Breast epithelium (tissue), 4 donors: ENCODE results near the gene ST8SIA5. TPM values are rescaled to one million over a fixed set of nuclear protein-coding genes. Genes with fewer than 3 reads are reported as not detected.

ENCODE experiments used
- DNase-seq, 2 donors: peaks; one replicate each; pipeline ENCODE4 v3.0.0-alpha.2; 2019; ENCODE audit warnings: low spot score in 2 of 2
- H3K27ac ChIP-seq, 2 donors: fragments of 200-600 bp; sonication (generic) in 1 of 2; one replicate each; pipeline ENCODE4 v1.5.1; 2016 to 2019; ENCODE audit warnings: mild to moderate bottlenecking in 1 of 2
- H3K27me3 ChIP-seq, 2 donors: fragments of 200-600 bp; sonication (generic) in 1 of 2; one replicate each; pipeline versions ENCODE4 v1.5.1 to v1.6.0; 2017 to 2019; ENCODE audit warnings: control low read depth in 1 of 2, mild to moderate bottlenecking in 1 of 2
- H3K36me3 ChIP-seq: fragments of 200-600 bp; one replicate; pipeline ENCODE4 v1.5.1; 2019
- H3K4me1 ChIP-seq, 2 donors: fragments of 200-600 bp; sonication (generic); one replicate each; pipeline ENCODE4 v1.5.1; 2016 to 2019; ENCODE audit warnings: control low read depth in 1 of 2
- H3K4me3 ChIP-seq, 3 donors: fragments of 200-600 bp; sonication (generic); 1 replicate in 2 of 3; 2 replicates in 1 of 3; pipeline ENCODE4 v1.5.1; 2016 to 2019; ENCODE audit warnings: mild to moderate bottlenecking in 3 of 3, moderate library complexity in 2 of 3
- H3K9me3 ChIP-seq, 2 donors: fragments of 200-600 bp; sonication (generic) in 1 of 2; one replicate each; pipeline ENCODE4 v1.5.1; 2016 to 2019; ENCODE audit warnings: control low read depth in 1 of 2
- POLR2A ChIP-seq: fragments of 450-650 bp; IDR thresholded peaks from one replicate; pipeline ENCODE4 v1.6.1; 2016; ENCODE audit warnings: antibody characterized with exemption, mild to moderate bottlenecking, moderate library complexity
- POLR2AphosphoS5 ChIP-seq, 3 donors: sonication (generic); formaldehyde crosslinking; IDR thresholded peaks; one replicate each; pipeline ENCODE4 v1.6.1; 2017; ENCODE audit warnings: antibody characterized with exemption in 3 of 3
- intact Hi-C: fragments of 100-400 bp; cut with DNase I; formaldehyde crosslinking; loops from one replicate; pipeline ENCODE4 v1.15.1; 2023; ENCODE audit warnings: low total_unique reads
- total RNA-seq, 3 donors: library from RNA; depleted of rRNA; stranded (reverse); fragments of >200 nt; gene quantifications; one replicate each; pipeline ENCODE4 v1.1.0, GENCODE V29; 2016
- TF ChIP-seq, protein P1 (sequence below), 3 donors: fragments of 450-650 bp; IDR thresholded peaks; one replicate each; pipeline ENCODE4 v1.5.1; 2016 to 2017; ENCODE audit warnings: antibody characterized with exemption in 3 of 3, mild to moderate bottlenecking in 3 of 3, moderate library complexity in 3 of 3

ST8SIA5 gene
- total RNA-seq, 3 donors from 2014 or later = 0.29 to 0.33 TPM; not detected in 1

DNA sequence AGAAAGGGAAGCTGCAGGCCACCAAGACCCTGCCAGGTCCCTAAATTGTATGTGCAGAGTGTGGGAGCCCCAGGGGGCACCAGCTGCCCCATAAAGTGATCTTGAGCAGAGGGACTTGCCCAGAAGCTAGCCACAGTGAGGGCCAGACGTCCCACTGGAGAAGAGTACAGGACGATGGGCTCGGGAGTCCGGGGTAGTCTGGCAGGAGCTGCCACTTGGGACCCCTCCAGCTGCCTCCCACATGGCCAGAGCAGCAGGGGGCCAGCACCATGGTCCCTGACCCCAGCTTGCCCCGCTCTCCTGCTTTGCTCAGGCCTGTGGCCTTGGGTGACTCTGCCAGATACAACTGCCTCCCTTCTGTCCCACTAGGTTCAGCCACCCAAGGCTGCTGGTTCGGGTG is 88.2 kb downstream of the ST8SIA5 start:
- DNase-seq = no peak
- Histone ChIP-seq H3K36me3 (no peaks in the 10 kb centered on the region), H3K27ac (no peak overlapping the region), H3K27me3 (no peaks in the 10 kb centered on the region), H3K4me1 (no peaks in the 10 kb centered on the region), H3K4me3 (no peak overlapping the region), H3K9me3 (no peaks in the 10 kb centered on the region)
- intact Hi-C loops = loop anchor here (10.0 kb wide), 1 partner anchor 514 kb away; no protein-coding TSS in a partner anchor
- TF ChIP-seq POLR2AphosphoS5 (IDR thresholded peaks at IDR 0.05) = no peak
- TF ChIP-seq, protein P1, sequence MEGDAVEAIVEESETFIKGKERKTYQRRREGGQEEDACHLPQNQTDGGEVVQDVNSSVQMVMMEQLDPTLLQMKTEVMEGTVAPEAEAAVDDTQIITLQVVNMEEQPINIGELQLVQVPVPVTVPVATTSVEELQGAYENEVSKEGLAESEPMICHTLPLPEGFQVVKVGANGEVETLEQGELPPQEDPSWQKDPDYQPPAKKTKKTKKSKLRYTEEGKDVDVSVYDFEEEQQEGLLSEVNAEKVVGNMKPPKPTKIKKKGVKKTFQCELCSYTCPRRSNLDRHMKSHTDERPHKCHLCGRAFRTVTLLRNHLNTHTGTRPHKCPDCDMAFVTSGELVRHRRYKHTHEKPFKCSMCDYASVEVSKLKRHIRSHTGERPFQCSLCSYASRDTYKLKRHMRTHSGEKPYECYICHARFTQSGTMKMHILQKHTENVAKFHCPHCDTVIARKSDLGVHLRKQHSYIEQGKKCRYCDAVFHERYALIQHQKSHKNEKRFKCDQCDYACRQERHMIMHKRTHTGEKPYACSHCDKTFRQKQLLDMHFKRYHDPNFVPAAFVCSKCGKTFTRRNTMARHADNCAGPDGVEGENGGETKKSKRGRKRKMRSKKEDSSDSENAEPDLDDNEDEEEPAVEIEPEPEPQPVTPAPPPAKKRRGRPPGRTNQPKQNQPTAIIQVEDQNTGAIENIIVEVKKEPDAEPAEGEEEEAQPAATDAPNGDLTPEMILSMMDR (IDR thresholded peaks at IDR 0.05) = no peak
- no peak for TF ChIP-seq POLR2A

DNA sequence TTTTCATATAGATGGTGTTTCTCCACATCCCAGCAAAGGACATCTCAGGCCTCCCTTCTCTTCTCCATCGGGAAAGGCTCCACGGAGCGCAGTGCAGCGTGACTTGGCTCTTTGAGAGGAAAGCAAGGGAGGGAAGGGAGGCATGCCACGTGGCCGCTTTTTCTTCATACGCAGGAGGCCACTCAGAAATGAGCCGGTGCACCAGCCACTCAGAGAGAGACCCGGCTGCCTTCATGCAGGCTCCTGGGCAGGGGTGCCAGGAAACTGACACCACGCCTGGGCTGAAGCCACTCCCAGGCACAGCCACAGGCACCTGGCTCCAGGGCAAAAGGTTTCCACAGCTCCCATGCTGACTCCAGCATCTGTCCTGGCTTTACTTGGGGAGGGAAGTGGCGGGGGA is 88.7 kb downstream of the ST8SIA5 start:
- no peak overlapping the region for H3K27ac ChIP-seq
- H3K36me3 ChIP-seq = no peaks in the 10 kb centered on the region
- intact Hi-C loops = loop anchor here (10.0 kb wide), 1 partner anchor 513 kb away; no protein-coding TSS in a partner anchor
- no peaks in the 10 kb centered on the region for H3K9me3 ChIP-seq
- H3K4me3 ChIP-seq = no peak overlapping the region
- H3K27me3 ChIP-seq = no peaks in the 10 kb centered on the region
- no peak for DNase-seq
- H3K4me1 ChIP-seq = no peaks in the 10 kb centered on the region
- TF ChIP-seq POLR2AphosphoS5 (IDR thresholded peaks at IDR 0.05) (no peak), POLR2A (no peak)
- TF ChIP-seq, protein P1 (IDR thresholded peaks at IDR 0.05) = no peak

DNA sequence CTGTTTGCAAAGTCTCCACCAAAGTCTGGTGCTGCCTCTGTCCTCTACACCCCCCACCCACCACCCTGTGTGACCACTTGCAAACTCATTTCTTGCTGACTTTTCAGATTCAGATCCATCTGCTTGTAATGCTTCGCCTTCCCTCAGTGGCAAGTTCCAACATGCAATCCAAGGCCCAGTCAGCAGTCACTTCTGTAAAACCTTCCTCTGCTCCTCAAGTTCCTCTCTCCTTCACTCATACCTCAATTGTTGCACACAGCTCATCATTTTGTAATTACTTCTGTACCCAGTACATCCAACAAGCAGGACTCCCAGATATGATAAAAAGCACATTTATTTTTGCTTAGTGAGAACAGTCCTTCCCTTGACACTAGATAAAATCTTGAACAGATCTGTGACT is 93.3 kb downstream of the ST8SIA5 start:
- intact Hi-C loops = loop anchor here (10.0 kb wide), 1 partner anchor 509 kb away; no protein-coding TSS in a partner anchor
- no peak for DNase-seq

DNA sequence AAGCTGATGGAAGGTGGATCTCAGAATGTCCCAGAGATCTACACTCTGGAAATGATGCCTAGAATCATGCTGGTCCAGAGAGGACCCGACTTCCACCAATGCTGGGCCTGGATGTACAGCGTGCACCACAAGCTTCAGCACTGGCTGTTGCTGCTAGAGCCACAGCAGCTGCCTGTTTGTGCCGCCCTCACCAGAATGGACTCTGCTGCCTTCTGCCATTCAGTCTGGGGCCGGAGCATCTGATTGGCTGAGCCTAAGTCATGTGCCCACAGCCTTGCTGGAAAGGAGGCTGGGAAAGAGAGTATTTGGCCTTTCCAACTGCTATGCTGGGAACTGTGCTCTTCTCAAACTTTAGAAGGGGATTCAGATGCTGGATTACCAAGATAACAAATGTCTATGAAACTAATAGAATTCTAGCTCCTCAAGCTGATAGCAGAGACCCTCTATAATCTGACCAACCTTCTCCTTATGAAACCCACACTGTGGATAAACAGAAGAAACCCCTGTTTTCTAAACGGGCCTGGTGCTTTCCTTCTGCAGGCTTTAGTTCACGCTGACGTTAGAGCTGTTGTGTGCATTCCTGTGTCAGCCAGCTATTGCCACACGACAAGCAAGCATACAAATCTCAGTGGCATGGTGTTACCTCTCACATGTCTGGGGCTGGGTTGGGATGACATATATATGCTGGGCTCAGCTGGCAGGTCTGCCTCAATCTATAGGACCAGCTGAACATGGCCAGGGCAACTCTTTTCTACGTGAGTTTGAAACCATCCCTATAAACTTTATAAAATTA is 95.7 kb downstream of the ST8SIA5 start:
- DNase-seq = no peak
- H3K4me1 ChIP-seq = no peaks in the 10 kb centered on the region
- TF ChIP-seq POLR2AphosphoS5 (IDR thresholded peaks at IDR 0.05) (no peak), POLR2A (no peak)
- TF ChIP-seq, protein P1 (IDR thresholded peaks at IDR 0.05) = no peak
- H3K27me3 ChIP-seq = no peaks in the 10 kb centered on the region
- no peaks in the 10 kb centered on the region for H3K9me3 ChIP-seq
- H3K4me3 ChIP-seq = no peak overlapping the region
- no peak overlapping the region for H3K27ac ChIP-seq
- intact Hi-C loops = loop anchor here (10.0 kb wide), 1 partner anchor 506 kb away; no protein-coding TSS in a partner anchor
- no peaks in the 10 kb centered on the region for H3K36me3 ChIP-seq

More for the DNA sequence above, 93.3 kb downstream of the ST8SIA5 start:
- Histone ChIP-seq H3K9me3 (no peaks in the 10 kb centered on the region), H3K4me3 (no peak overlapping the region), H3K27me3 (no peaks in the 10 kb centered on the region), H3K4me1 (no peaks in the 10 kb centered on the region), H3K36me3 (no peaks in the 10 kb centered on the region), H3K27ac (no peak overlapping the region)
- TF ChIP-seq POLR2A = no peak
- TF ChIP-seq POLR2AphosphoS5 (IDR thresholded peaks at IDR 0.05) = no peak

DNA sequence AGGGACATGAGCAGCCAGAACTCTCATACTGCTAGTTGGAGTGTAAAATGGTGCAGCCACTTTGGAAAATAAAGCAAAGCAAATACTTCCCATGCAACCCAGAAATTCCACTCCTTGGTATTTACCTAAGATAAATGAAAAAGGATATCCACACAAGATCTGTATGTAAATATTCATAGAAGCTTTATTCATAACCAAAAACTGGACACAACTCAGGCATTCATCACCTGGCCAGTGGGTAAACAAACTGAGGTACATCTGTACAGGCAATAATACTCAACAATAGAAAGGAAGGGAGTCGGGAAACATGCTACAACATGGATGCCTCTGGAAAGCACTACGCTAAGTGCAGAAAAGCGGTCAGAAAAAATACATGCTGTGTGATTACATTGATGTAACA is 97.4 kb downstream of the ST8SIA5 start:
- H3K4me3 ChIP-seq = no peak overlapping the region
- intact Hi-C loops = no loop called here
- no peak overlapping the region for H3K27ac ChIP-seq
- no peaks in the 10 kb centered on the region for H3K4me1 ChIP-seq
- no peaks in the 10 kb centered on the region for H3K9me3 ChIP-seq
- H3K36me3 ChIP-seq = no peaks in the 10 kb centered on the region
- no peak for TF ChIP-seq POLR2A
- TF ChIP-seq, protein P1 (IDR thresholded peaks at IDR 0.05) = no peak
- no peak for TF ChIP-seq POLR2AphosphoS5 (IDR thresholded peaks at IDR 0.05)
- H3K27me3 ChIP-seq = peaks cover 0 to 6% of the 10 kb centered on the region in 2 donors
- no peak for DNase-seq
